K562 (cell line): ENCODE data around the gene CFAP206.

ENCODE experiments used
- BACH1 ChIP-seq: fragments of 200-800 bp; sonication (Bioruptor generic); IDR thresholded peaks from 2 replicates; pipeline ENCODE4 v1.6.1; 2016; ENCODE audit warnings: missing genetic modification characterization, missing compliant biosample characterization
- CGGBP1 ChIP-seq: fragments of 250-450 bp; sonication (Bioruptor Pico); IDR thresholded peaks from 2 replicates; pipeline ENCODE4 v1.9.0; 2021; ENCODE audit warnings: mild to moderate bottlenecking
- CTCF ChIP-seq, 3 experiments: IDR thresholded peaks in 2 of 3; conservative IDR thresholded peaks in 1 of 3; 2 replicates each; pipeline ENCODE4 v1.5.1; 2011 to 2012; ENCODE audit warnings: low read length in 3 of 3, mild to moderate bottlenecking in 3 of 3, control low read depth in 2 of 3, improper control_type of control experiment in 1 of 3, inconsistent platforms in 1 of 3, low read depth in 1 of 3, mixed read lengths in 1 of 3, moderate library complexity in 1 of 3; ENCODE audit not compliant: insufficient read depth in 2 of 3
- EZH2 ChIP-seq: IDR thresholded peaks from 2 replicates; pipeline ENCODE4 v1.6.1; 2012; ENCODE audit warnings: low read depth, mild to moderate bottlenecking, inconsistent platforms, low read length, borderline replicate concordance
- MAFG ChIP-seq: fragments of 450-650 bp; conservative IDR thresholded peaks from 2 replicates; pipeline ENCODE4 v1.6.1; 2016; ENCODE audit warnings: missing genetic modification characterization, missing compliant biosample characterization
- MYC ChIP-seq, 2 experiments: fragments of 250-450 bp in 1 of 2; sonication (Bioruptor Pico) in 1 of 2; IDR thresholded peaks; 2 replicates each; pipeline versions ENCODE4 v1.5.1 to v1.6.1; 2012 to 2021; ENCODE audit warnings: low read depth in 2 of 2, borderline replicate concordance in 1 of 2, improper control_type of control experiment in 1 of 2, low read length in 1 of 2, mild to moderate bottlenecking in 1 of 2, moderate library complexity in 1 of 2
- NR2C2 ChIP-seq, 2 experiments: fragments of 200-800 bp in 1 of 2; sonication (Bioruptor generic) in 1 of 2; sonication (generic) in 1 of 2; formaldehyde crosslinking in 1 of 2; IDR thresholded peaks; 2 replicates each; pipeline versions ENCODE4 v1.6.1 to v1.8.0; 2016 to 2022; ENCODE audit warnings: mild to moderate bottlenecking in 1 of 2, missing compliant biosample characterization in 1 of 2, missing genetic modification characterization in 1 of 2, missing genetic modification reagents in 1 of 2
- PHF8 ChIP-seq: fragments of 200-600 bp; sonication (generic); IDR thresholded peaks from 2 replicates; pipeline ENCODE4 v1.6.1; 2012; ENCODE audit warnings: mixed run types, mild to moderate bottlenecking, inconsistent platforms, low read length, moderate library complexity, borderline replicate concordance
- POLR2A ChIP-seq: fragments of 450-650 bp; conservative IDR thresholded peaks from 2 replicates; pipeline ENCODE4 v1.6.1; 2016
- USF2 ChIP-seq: sonication (generic); formaldehyde crosslinking; IDR thresholded peaks from 2 replicates; pipeline ENCODE4 v1.5.0; 2020; ENCODE audit warnings: missing genetic modification reagents

- TF ChIP-seq MYC (IDR thresholded peaks at IDR 0.05; ENCODE audit: low read depth, low read length) (no peak), MYC (CRISPR knock-in tag; IDR thresholded peaks at IDR 0.05; ENCODE audit: borderline replicate concordance, low read depth) (no peak), CGGBP1 (CRISPR knock-in tag) (no peak), POLR2A (no peak), CTCF (IDR thresholded peaks at IDR 0.05 in 2 of 3, conservative IDR thresholded peaks at IDR 0.05 in 1 of 3; ENCODE audit: insufficient read depth in 2 of 3, low read depth in 1 of 3, low read length in 3 of 3) (no peak), PHF8 (no peak), MAFG (tag) (no peak), BACH1 (no peak), NR2C2 (CRISPR knock-in tag; IDR thresholded peaks at IDR 0.05) (no peak), NR2C2 (tag; IDR thresholded peaks at IDR 0.05) (no peak), EZH2 (no peak), USF2 (no peak)
These were observed 33.9 kb downstream of the CFAP206 start for GRCh38 chr6:87441711-87442110.
